ENCODE data around the gene OGDHL. TPM values are rescaled to one million over a fixed set of nuclear protein-coding genes. Genes with fewer than 3 reads are reported as not detected.
A peak's percentile ranks its signal among the peaks of the same experiment; 100 is the strongest.
"Not testable (repeated sequence)": the region's sequence is repeated elsewhere in the genome, so short reads cannot be mapped to it uniquely, and the experiment has no call there.

OGDHL gene
- total and polyA plus RNA-seq, 7 experiments from 2014 or later: not detected

- peaks cover 0 to 40% (median 26%) of the 10 kb centered on the region in 5 donors for H3K27me3 Mint-ChIP-seq
- H3K4me1 Mint-ChIP-seq: no peaks in the 10 kb centered on the region
- intact Hi-C loops (cut with micrococcal nuclease): no loop called here
- Histone ChIP-seq H3K27me3 (ENCODE audit: control insufficient read depth in 2 of 2, insufficient read depth in 2 of 2, low read length in 2 of 2) (no peaks in the 10 kb centered on the region), H3K27ac (ENCODE audit: low read depth, low read length) (no peak overlapping the region), H3K4me1 (ENCODE audit: control insufficient read depth in 2 of 2, insufficient read depth in 2 of 2, low read length in 2 of 2) (no peaks in the 10 kb centered on the region), H3K4me3 (ENCODE audit: low read length) (no peak overlapping the region), H3K36me3 (ENCODE audit: control insufficient read depth in 2 of 3, insufficient read depth in 3 of 3, low read length in 3 of 3) (no peaks in the 10 kb centered on the region), H3K9me3 (ENCODE audit: control insufficient read depth in 2 of 3, low read length in 3 of 3) (no peaks in the 10 kb centered on the region)
- ATAC-seq (no peak), DNase-seq (no peak)
- H3K4me3 Mint-ChIP-seq: no peak overlapping the region
- H3K9me3 Mint-ChIP-seq: peaks cover 0 to 5% (median 2%) of the 10 kb centered on the region in 11 donors
- POLR2A ChIA-PET: no interaction called here
- CTCF ChIA-PET: no interaction called here
- no peaks in the 10 kb centered on the region for H3K36me3 Mint-ChIP-seq
- H3K27ac Mint-ChIP-seq: no peak overlapping the region
Measured at GRCh38 chr10:49778197-49778596, 16.1 kb upstream of the OGDHL start.

GRCh38 chr10:49776851-49777250 lies 14.7 kb upstream of the OGDHL start:
- ChIA-PET POLR2A (no interaction called here), CTCF (no interaction called here)
- ATAC-seq: no peak

GRCh38 chr10:49775014-49775413 lies 12.9 kb upstream of the OGDHL start:
- Mint-ChIP-seq H3K27ac (no peak overlapping the region), H3K9me3 (peaks cover 0 to 8% (median 2%) of the 10 kb centered on the region in 11 donors), H3K4me3 (no peak overlapping the region), H3K36me3 (no peaks in the 10 kb centered on the region), H3K27me3 (peaks cover 16 to 41% (median 35%) of the 10 kb centered on the region in 5 donors), H3K4me1 (peaks cover 0 to 8% (median 0%) of the 10 kb centered on the region in 7 donors)
- no peak overlapping the region for H3K27ac ChIP-seq (ENCODE audit: low read depth, low read length)
- CTCF ChIA-PET: no interaction called here
- intact Hi-C loops (cut with micrococcal nuclease): no loop called here
- no peak for DNase-seq
- POLR2A ChIA-PET: no interaction called here
- no peaks in the 10 kb centered on the region for H3K9me3 ChIP-seq (ENCODE audit: control insufficient read depth in 2 of 3, low read length in 3 of 3)
- no peaks in the 10 kb centered on the region for H3K27me3 ChIP-seq (ENCODE audit: control insufficient read depth in 2 of 2, insufficient read depth in 2 of 2, low read length in 2 of 2)
- no peak for ATAC-seq
- H3K4me1 ChIP-seq (ENCODE audit: control insufficient read depth in 2 of 2, insufficient read depth in 2 of 2, low read length in 2 of 2): no peaks in the 10 kb centered on the region
- H3K36me3 ChIP-seq (ENCODE audit: control insufficient read depth in 2 of 3, insufficient read depth in 3 of 3, low read length in 3 of 3): no peaks in the 10 kb centered on the region
- no peak overlapping the region for H3K4me3 ChIP-seq (ENCODE audit: low read length)

More at GRCh38 chr10:49776851-49777250, 14.7 kb upstream of the OGDHL start:
- Mint-ChIP-seq H3K36me3 (no peaks in the 10 kb centered on the region), H3K27me3 (peaks cover 2 to 42% (median 35%) of the 10 kb centered on the region in 5 donors), H3K9me3 (peaks cover 0 to 5% (median 2%) of the 10 kb centered on the region in 11 donors), H3K4me1 (no peaks in the 10 kb centered on the region), H3K27ac (no peak overlapping the region), H3K4me3 (no peak overlapping the region)
- Histone ChIP-seq H3K9me3 (ENCODE audit: control insufficient read depth in 2 of 3, low read length in 3 of 3) (no peaks in the 10 kb centered on the region), H3K27ac (ENCODE audit: low read depth, low read length) (no peak overlapping the region), H3K4me3 (ENCODE audit: low read length) (no peak overlapping the region), H3K36me3 (ENCODE audit: control insufficient read depth in 2 of 3, insufficient read depth in 3 of 3, low read length in 3 of 3) (no peaks in the 10 kb centered on the region), H3K27me3 (ENCODE audit: control insufficient read depth in 2 of 2, insufficient read depth in 2 of 2, low read length in 2 of 2) (no peaks in the 10 kb centered on the region), H3K4me1 (ENCODE audit: control insufficient read depth in 2 of 2, insufficient read depth in 2 of 2, low read length in 2 of 2) (no peaks in the 10 kb centered on the region)
- intact Hi-C loops (cut with micrococcal nuclease): no loop called here
- DNase-seq: no peak

- H3K4me1 ChIP-seq (ENCODE audit: control insufficient read depth in 2 of 2, insufficient read depth in 2 of 2, low read length in 2 of 2); H3K27me3 ChIP-seq (ENCODE audit: control insufficient read depth in 2 of 2, insufficient read depth in 2 of 2, low read length in 2 of 2); CTCF ChIA-PET; H3K27ac Mint-ChIP-seq; H3K9me3 Mint-ChIP-seq; H3K36me3 ChIP-seq (ENCODE audit: control insufficient read depth in 2 of 3, insufficient read depth in 3 of 3, low read length in 3 of 3); H3K9me3 ChIP-seq (ENCODE audit: control insufficient read depth in 2 of 3, low read length in 3 of 3); intact Hi-C loops (cut with micrococcal nuclease); H3K4me3 ChIP-seq (ENCODE audit: low read length); DNase-seq; H3K4me3 Mint-ChIP-seq; H3K27ac ChIP-seq (ENCODE audit: low read depth, low read length); H3K4me1 Mint-ChIP-seq; H3K36me3 Mint-ChIP-seq; ATAC-seq; POLR2A ChIA-PET: not testable (repeated sequence)
- peaks cover 28 to 37% (median 31%) of the 10 kb centered on the region in 5 donors for H3K27me3 Mint-ChIP-seq
Measured at GRCh38 chr10:49772944-49773343, 10.8 kb upstream of the OGDHL start.

GRCh38 chr10:49771046-49771445 lies 8.9 kb upstream of the OGDHL start:
- POLR2A ChIA-PET; ATAC-seq; DNase-seq; H3K4me1 Mint-ChIP-seq; H3K4me1 ChIP-seq (ENCODE audit: control insufficient read depth in 2 of 2, insufficient read depth in 2 of 2, low read length in 2 of 2); intact Hi-C loops (cut with micrococcal nuclease); H3K4me3 ChIP-seq (ENCODE audit: low read length); H3K9me3 ChIP-seq (ENCODE audit: control insufficient read depth in 2 of 3, low read length in 3 of 3); H3K36me3 ChIP-seq (ENCODE audit: control insufficient read depth in 2 of 3, insufficient read depth in 3 of 3, low read length in 3 of 3); H3K27me3 ChIP-seq (ENCODE audit: control insufficient read depth in 2 of 2, insufficient read depth in 2 of 2, low read length in 2 of 2); CTCF ChIA-PET; H3K27ac ChIP-seq (ENCODE audit: low read depth, low read length): not testable (repeated sequence)
- Mint-ChIP-seq H3K27ac (peak overlapping the region in 1 of 9 donors; percentile 13), H3K36me3 (peaks cover 0 to 10% (median 0%) of the 10 kb centered on the region in 5 donors), H3K9me3 (peaks cover 0 to 17% (median 10%) of the 10 kb centered on the region in 11 donors), H3K4me3 (peak overlapping the region in 2 of 10 donors; percentile 30 to 39), H3K27me3 (peaks cover 44 to 51% (median 49%) of the 10 kb centered on the region in 5 donors)

- H3K4me3 ChIP-seq (ENCODE audit: low read length): no peak overlapping the region
- intact Hi-C loops (cut with micrococcal nuclease): no loop called here
- peaks cover 0 to 8% (median 0%) of the 10 kb centered on the region in 3 experiments for H3K9me3 ChIP-seq (ENCODE audit: control insufficient read depth in 2 of 3, low read length in 3 of 3)
- H3K27ac ChIP-seq (ENCODE audit: low read depth, low read length): no peak overlapping the region
- Mint-ChIP-seq H3K4me3 (no peak overlapping the region), H3K27ac (no peak overlapping the region), H3K27me3 (peaks cover 44 to 61% (median 45%) of the 10 kb centered on the region in 5 donors), H3K9me3 (peaks cover 0 to 17% (median 10%) of the 10 kb centered on the region in 11 donors), H3K36me3 (peaks cover 0 to 10% (median 0%) of the 10 kb centered on the region in 5 donors), H3K4me1 (peaks cover 0 to 8% (median 0%) of the 10 kb centered on the region in 7 donors)
- CTCF ChIA-PET: no interaction called here
- H3K4me1 ChIP-seq (ENCODE audit: control insufficient read depth in 2 of 2, insufficient read depth in 2 of 2, low read length in 2 of 2): no peaks in the 10 kb centered on the region
- H3K36me3 ChIP-seq (ENCODE audit: control insufficient read depth in 2 of 3, insufficient read depth in 3 of 3, low read length in 3 of 3): no peaks in the 10 kb centered on the region
- H3K27me3 ChIP-seq (ENCODE audit: control insufficient read depth in 2 of 2, insufficient read depth in 2 of 2, low read length in 2 of 2): no peaks in the 10 kb centered on the region
- no peak for DNase-seq
- POLR2A ChIA-PET: no interaction called here
- no peak for ATAC-seq
Measured at GRCh38 chr10:49769692-49770091, 7.6 kb upstream of the OGDHL start.

GRCh38 chr10:49768731-49769130 lies 6.6 kb upstream of the OGDHL start:
- DNase-seq (no peak), ATAC-seq (no peak)
- POLR2A ChIA-PET: no interaction called here
- Histone ChIP-seq H3K9me3 (ENCODE audit: control insufficient read depth in 2 of 3, low read length in 3 of 3) (peaks cover 0 to 8% (median 0%) of the 10 kb centered on the region in 3 experiments), H3K4me1 (ENCODE audit: control insufficient read depth in 2 of 2, insufficient read depth in 2 of 2, low read length in 2 of 2) (no peaks in the 10 kb centered on the region), H3K4me3 (ENCODE audit: low read length) (no peak overlapping the region), H3K27ac (ENCODE audit: low read depth, low read length) (no peak overlapping the region), H3K27me3 (ENCODE audit: control insufficient read depth in 2 of 2, insufficient read depth in 2 of 2, low read length in 2 of 2) (no peaks in the 10 kb centered on the region), H3K36me3 (ENCODE audit: control insufficient read depth in 2 of 3, insufficient read depth in 3 of 3, low read length in 3 of 3) (no peaks in the 10 kb centered on the region)
- H3K4me3 Mint-ChIP-seq: no peak overlapping the region
- CTCF ChIA-PET: no interaction called here
- peaks cover 0 to 10% (median 0%) of the 10 kb centered on the region in 5 donors for H3K36me3 Mint-ChIP-seq
- peaks cover 43 to 62% (median 47%) of the 10 kb centered on the region in 5 donors for H3K27me3 Mint-ChIP-seq
- H3K4me1 Mint-ChIP-seq: peaks cover 0 to 8% (median 0%) of the 10 kb centered on the region in 7 donors
- H3K27ac Mint-ChIP-seq: no peak overlapping the region
- H3K9me3 Mint-ChIP-seq: peaks cover 0 to 17% (median 11%) of the 10 kb centered on the region in 11 donors
- intact Hi-C loops (cut with micrococcal nuclease): no loop called here

Measured in naive thymus-derived CD4-positive, alpha-beta T cell (primary cell).